Measurements from ENCODE around the gene IL20RA.

The IL20RA gene

DNA sequence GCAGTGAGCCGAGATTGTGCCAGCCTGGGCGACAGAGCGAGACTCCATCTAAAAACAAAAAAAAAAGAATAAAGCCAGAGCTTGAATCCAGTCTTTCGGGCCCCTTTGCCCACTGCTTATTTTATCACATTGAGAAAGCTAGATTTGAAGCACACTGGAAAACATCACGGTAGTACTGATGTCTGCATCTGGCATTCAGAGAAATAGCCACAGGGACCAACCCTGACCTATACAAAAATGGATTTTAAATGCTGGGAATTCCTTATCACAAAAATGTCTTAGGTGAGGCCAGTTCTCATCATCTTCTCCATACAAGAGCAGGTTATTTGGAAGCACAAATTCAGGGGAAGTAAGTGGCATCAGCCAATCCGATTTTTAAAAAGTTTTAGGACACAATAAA is 73.2 kb downstream of the IL20RA start:
- TF ChIP-seq ZFX (IDR thresholded peaks at IDR 0.05): no peak
- TF ChIP-seq, protein P1, sequence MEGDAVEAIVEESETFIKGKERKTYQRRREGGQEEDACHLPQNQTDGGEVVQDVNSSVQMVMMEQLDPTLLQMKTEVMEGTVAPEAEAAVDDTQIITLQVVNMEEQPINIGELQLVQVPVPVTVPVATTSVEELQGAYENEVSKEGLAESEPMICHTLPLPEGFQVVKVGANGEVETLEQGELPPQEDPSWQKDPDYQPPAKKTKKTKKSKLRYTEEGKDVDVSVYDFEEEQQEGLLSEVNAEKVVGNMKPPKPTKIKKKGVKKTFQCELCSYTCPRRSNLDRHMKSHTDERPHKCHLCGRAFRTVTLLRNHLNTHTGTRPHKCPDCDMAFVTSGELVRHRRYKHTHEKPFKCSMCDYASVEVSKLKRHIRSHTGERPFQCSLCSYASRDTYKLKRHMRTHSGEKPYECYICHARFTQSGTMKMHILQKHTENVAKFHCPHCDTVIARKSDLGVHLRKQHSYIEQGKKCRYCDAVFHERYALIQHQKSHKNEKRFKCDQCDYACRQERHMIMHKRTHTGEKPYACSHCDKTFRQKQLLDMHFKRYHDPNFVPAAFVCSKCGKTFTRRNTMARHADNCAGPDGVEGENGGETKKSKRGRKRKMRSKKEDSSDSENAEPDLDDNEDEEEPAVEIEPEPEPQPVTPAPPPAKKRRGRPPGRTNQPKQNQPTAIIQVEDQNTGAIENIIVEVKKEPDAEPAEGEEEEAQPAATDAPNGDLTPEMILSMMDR (conservative IDR thresholded peaks at IDR 0.05): no peak
- H3K27ac ChIP-seq: no peak overlapping the region

DNA sequence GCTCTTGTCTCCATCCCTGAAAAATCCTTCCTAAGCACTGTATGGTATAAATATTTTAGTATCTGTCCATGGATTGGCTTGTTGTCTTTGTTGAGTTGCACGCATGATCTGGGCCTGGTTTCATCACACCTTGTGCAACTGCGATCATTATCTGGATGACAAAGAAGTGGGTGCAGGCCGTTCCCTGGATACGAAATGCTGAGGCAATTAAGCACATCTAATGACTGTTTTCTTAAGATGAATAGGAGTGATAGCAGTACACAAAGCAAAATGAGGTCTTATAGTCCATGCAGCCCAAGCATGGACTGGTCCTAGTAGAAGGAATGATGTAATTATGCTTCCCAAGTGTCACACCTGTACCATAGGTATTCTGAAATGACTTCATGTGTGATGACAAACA is 74.8 kb downstream of the IL20RA start:
- TF ChIP-seq, protein P1 (conservative IDR thresholded peaks at IDR 0.05): no peak
- no peak for TF ChIP-seq ZFX (IDR thresholded peaks at IDR 0.05)
- no peak overlapping the region for H3K27ac ChIP-seq

DNA sequence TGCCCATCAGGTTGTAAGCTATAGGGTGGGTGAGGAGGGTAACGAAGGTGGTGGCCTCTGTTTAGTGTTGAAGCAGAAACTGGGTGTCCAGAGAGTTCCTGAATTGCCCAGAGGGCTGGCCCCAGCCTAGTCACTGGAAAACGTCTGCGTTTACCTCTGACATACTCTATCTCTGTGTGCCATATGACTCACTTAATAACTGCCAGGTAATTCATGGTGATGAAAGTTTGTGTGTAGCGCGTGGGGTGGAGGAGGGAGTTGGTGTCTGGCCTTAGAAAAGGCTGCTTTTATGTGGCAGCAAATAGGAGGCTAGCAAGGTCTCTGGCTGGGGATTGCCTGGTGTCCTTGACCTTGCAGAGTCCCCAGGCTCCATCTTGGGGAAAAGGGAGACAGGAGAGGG is 75.3 kb downstream of the IL20RA start:
- TF ChIP-seq, protein P1 (conservative IDR thresholded peaks at IDR 0.05): no peak
- TF ChIP-seq ZFX (IDR thresholded peaks at IDR 0.05): no peak
- no peak overlapping the region for H3K27ac ChIP-seq

DNA sequence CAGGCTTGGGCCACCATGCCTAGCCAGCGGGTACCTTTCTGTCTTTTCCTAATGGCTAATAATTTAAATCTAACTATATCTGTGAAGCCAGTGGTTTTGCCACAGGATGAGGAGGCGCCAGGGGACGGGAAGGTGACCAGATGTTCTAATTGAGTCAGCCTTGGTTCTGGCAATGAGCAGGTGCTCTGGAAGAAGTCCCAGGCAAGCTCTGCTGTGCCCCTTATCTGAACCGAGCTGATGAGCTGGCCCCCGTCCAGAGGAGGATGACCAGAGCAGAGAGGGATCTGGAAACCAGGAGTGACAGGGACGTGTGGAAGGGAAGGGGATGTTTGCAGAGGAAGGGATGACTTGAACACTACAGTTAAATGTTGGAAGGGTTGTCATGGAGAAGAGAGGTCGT is 75.9 kb downstream of the IL20RA start:
- TF ChIP-seq, protein P1 (conservative IDR thresholded peaks at IDR 0.05): no peak
- TF ChIP-seq ZFX (IDR thresholded peaks at IDR 0.05): no peak
- no peak overlapping the region for H3K27ac ChIP-seq

DNA sequence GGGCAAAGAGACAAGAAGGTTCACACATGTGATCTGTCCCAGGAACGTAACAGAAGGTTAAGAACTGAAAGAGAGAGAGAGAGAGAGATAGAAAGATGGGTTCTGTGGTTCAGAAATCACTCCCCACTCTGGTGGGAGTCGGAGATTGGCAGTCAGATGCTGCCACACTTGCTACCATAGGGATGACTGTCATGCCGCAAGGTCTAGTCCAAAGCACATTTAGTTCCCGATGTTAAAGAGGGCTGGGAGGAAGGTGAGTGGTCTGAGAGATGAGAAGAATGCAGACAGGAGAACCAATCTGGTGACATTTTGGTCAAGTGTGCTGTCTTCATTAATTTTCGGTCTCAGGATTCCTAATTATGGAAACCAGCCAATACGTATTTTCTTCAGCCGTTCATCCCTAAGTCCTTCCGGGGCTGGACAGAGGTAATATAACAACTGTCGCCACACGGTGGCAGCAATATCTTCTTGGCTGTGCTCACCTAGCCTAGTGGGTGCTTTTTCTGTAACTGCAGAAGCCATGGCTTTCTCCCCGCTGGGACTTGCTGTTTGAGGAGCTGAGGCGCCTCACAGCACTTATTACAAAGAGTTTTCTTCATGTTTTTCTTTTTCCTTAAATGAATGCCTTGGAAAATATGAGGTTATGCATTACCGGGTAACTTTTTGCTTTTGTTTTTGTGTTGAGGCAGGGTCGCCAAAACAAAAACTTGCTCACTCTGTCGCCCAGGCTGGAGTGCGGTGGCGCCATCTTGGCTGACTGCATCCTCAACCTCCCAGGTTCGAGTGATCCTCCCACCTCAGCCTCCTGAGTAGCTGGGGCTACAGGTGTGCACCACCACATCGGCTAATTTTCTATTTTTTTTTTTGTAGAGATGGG is 76.7 kb downstream of the IL20RA start:
- H3K27ac ChIP-seq: no peak overlapping the region
- no peak for TF ChIP-seq ZFX (IDR thresholded peaks at IDR 0.05)
- TF ChIP-seq, protein P1 (conservative IDR thresholded peaks at IDR 0.05): peak; percentile 81

DNA sequence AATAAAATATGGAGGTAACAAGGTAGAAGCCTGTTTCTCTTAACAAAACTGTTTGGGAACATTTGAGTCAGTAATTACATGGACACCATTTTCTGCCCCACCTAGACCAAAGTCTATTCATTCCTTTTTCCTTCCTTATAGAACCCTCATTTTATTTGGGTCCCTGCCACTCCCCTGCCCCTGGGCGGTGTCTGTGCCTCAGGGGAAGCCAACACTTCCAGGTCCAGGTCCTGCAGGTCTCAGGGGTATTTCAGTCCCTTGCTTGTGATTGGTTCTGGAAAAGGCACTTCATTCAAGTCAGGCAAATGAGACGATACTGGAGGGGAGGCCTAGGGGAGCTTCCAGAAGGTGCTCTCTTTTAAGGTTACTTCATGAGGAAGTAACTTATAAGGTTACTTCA is 80.4 kb downstream of the IL20RA start:
- H3K27ac ChIP-seq: no peak overlapping the region
- no peak for TF ChIP-seq ZFX (IDR thresholded peaks at IDR 0.05)
- TF ChIP-seq, protein P1 (conservative IDR thresholded peaks at IDR 0.05): no peak

DNA sequence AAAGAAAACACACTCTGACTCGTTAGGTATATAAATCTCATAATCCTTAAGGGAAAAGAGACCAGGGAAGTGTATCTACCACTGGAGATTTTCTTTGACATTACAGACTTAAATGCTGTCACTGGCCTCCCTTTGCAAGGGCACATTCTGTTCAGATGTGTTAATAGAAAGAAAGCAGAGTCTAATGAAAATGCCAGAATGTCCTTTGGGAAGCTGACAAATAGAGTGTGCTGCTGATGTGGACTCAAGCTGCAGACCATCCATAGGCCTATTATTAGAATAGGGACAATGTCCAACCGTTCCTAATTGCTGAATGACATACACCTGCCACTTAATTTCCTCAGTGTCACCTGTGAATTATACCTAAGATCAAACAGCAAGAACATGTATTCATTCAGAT is 81.5 kb downstream of the IL20RA start:
- TF ChIP-seq, protein P1 (conservative IDR thresholded peaks at IDR 0.05): no peak
- no peak for TF ChIP-seq ZFX (IDR thresholded peaks at IDR 0.05)
- no peak overlapping the region for H3K27ac ChIP-seq

All from C4-2B (cell line).